ENCODE results near the gene EDDM3A. TPM values are rescaled to one million over a fixed set of nuclear protein-coding genes. Genes with fewer than 3 reads are reported as not detected.

Gene EDDM3A
- polyA plus RNA-seq, 1 of the 3 experiments (the other 2 are of a cell fraction): not detected

- Histone ChIP-seq H3K79me2 (ENCODE audit: insufficient read depth) (no peaks in the 10 kb centered on the region), H3K36me3 (replicated peaks in 1 of 2; ENCODE audit: control insufficient read depth in 1 of 2, insufficient read depth in 2 of 2, low read length in 1 of 2) (no peaks in the 10 kb centered on the region), H3K4me2 (no peak overlapping the region), H3K9me2 (no peaks in the 10 kb centered on the region), H3K27me3 (ENCODE audit: insufficient read depth) (no peaks in the 10 kb centered on the region; the same call in 1 of the 2 replicates), H4K20me1 (ENCODE audit: insufficient read depth) (no peaks in the 10 kb centered on the region), H3F3A (replicated peaks; ENCODE audit: insufficient read depth) (no peaks in the 10 kb centered on the region), H3K4me3 (ENCODE audit: low read depth in 2 of 2, low read length in 1 of 2) (no peak overlapping the region), H3K27ac (ENCODE audit: low read depth in 2 of 2, low read length in 1 of 2) (no peak overlapping the region), H3K4me1 (ENCODE audit: control insufficient read depth in 1 of 2, insufficient read depth in 2 of 2, low read depth in 1 of 2, low read length in 1 of 2) (no peaks in the 10 kb centered on the region), H2AFZ (ENCODE audit: low read depth) (no peak overlapping the region), H3K9ac (no peak overlapping the region), H3K9me3 (no peaks in the 10 kb centered on the region)
- WGBS (ENCODE audit: low lambda C conversion rate): 12% methylated on average over 3 of the region's 3 CpGs
- TF ChIP-seq EZH2phosphoT487 (IDR thresholded peaks at IDR 0.05; ENCODE audit: borderline replicate concordance, low read depth) (no peak), SMC3 (IDR thresholded peaks at IDR 0.05; ENCODE audit: low read depth, low read length) (no peak), GABPA (IDR thresholded peaks at IDR 0.05; ENCODE audit: low read depth) (no peak), POLR2AphosphoS5 (IDR thresholded peaks at IDR 0.05; ENCODE audit: low read depth, low read length) (no peak), RCOR1 (IDR thresholded peaks at IDR 0.05; ENCODE audit: low read length) (no peak), EP300 (IDR thresholded peaks at IDR 0.05; ENCODE audit: borderline replicate concordance in 1 of 2, low read depth in 1 of 2, low read length in 1 of 2) (no peak), CHD2 (IDR thresholded peaks at IDR 0.05; ENCODE audit: low read length, partially characterized antibody) (no peak), RAD21 (IDR thresholded peaks at IDR 0.05; ENCODE audit: low read length) (no peak), ELF1 (IDR thresholded peaks at IDR 0.05) (no peak), MXI1 (IDR thresholded peaks at IDR 0.05; ENCODE audit: low read depth, low read length) (no peak), RFX5 (IDR thresholded peaks at IDR 0.05; ENCODE audit: low read length) (no peak), MAX (IDR thresholded peaks at IDR 0.05; ENCODE audit: low read depth) (no peak), NFIC (IDR thresholded peaks at IDR 0.05; ENCODE audit: borderline replicate concordance) (no peak), JUND (IDR thresholded peaks at IDR 0.05) (no peak)
- TF ChIP-seq, protein P1, sequence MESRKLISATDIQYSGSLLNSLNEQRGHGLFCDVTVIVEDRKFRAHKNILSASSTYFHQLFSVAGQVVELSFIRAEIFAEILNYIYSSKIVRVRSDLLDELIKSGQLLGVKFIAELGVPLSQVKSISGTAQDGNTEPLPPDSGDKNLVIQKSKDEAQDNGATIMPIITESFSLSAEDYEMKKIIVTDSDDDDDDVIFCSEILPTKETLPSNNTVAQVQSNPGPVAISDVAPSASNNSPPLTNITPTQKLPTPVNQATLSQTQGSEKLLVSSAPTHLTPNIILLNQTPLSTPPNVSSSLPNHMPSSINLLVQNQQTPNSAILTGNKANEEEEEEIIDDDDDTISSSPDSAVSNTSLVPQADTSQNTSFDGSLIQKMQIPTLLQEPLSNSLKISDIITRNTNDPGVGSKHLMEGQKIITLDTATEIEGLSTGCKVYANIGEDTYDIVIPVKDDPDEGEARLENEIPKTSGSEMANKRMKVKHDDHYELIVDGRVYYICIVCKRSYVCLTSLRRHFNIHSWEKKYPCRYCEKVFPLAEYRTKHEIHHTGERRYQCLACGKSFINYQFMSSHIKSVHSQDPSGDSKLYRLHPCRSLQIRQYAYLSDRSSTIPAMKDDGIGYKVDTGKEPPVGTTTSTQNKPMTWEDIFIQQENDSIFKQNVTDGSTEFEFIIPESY (IDR thresholded peaks at IDR 0.05; ENCODE audit: borderline replicate concordance, low read depth): no peak
- TF ChIP-seq, protein P2, sequence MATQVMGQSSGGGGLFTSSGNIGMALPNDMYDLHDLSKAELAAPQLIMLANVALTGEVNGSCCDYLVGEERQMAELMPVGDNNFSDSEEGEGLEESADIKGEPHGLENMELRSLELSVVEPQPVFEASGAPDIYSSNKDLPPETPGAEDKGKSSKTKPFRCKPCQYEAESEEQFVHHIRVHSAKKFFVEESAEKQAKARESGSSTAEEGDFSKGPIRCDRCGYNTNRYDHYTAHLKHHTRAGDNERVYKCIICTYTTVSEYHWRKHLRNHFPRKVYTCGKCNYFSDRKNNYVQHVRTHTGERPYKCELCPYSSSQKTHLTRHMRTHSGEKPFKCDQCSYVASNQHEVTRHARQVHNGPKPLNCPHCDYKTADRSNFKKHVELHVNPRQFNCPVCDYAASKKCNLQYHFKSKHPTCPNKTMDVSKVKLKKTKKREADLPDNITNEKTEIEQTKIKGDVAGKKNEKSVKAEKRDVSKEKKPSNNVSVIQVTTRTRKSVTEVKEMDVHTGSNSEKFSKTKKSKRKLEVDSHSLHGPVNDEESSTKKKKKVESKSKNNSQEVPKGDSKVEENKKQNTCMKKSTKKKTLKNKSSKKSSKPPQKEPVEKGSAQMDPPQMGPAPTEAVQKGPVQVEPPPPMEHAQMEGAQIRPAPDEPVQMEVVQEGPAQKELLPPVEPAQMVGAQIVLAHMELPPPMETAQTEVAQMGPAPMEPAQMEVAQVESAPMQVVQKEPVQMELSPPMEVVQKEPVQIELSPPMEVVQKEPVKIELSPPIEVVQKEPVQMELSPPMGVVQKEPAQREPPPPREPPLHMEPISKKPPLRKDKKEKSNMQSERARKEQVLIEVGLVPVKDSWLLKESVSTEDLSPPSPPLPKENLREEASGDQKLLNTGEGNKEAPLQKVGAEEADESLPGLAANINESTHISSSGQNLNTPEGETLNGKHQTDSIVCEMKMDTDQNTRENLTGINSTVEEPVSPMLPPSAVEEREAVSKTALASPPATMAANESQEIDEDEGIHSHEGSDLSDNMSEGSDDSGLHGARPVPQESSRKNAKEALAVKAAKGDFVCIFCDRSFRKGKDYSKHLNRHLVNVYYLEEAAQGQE (IDR thresholded peaks at IDR 0.05; ENCODE audit: low read depth, low read length): no peak
- TF ChIP-seq, protein P3, sequence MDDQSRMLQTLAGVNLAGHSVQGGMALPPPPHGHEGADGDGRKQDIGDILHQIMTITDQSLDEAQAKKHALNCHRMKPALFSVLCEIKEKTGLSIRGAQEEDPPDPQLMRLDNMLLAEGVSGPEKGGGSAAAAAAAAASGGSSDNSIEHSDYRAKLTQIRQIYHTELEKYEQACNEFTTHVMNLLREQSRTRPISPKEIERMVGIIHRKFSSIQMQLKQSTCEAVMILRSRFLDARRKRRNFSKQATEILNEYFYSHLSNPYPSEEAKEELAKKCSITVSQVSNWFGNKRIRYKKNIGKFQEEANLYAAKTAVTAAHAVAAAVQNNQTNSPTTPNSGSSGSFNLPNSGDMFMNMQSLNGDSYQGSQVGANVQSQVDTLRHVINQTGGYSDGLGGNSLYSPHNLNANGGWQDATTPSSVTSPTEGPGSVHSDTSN (IDR thresholded peaks at IDR 0.05): no peak
- CTCF ChIA-PET: no interaction called here
- no peak for DNase-seq
- POLR2A ChIA-PET: interaction anchor here (0.6 kb wide), 1 partner anchor 59 kb away, joined by 4 read pairs; no protein-coding TSS in a partner anchor
Observed at GRCh38 chr14:20746566-20746965, 879 bp downstream of the EDDM3A start.
